Muscle layer of duodenum (tissue), 2 donors: ENCODE results near the gene NGEF.

Source experiments
- H3K27ac ChIP-seq: one replicate; pipeline ENCODE4 v1.7.0; 2013; ENCODE audit warnings: mild to moderate bottlenecking, low read length
- H3K27me3 ChIP-seq: one replicate; pipeline ENCODE4 v1.7.0; 2013; ENCODE audit warnings: low read depth, mild to moderate bottlenecking, control low read depth, low read length
- H3K36me3 ChIP-seq, 2 donors: one replicate each; pipeline ENCODE4 v1.7.0; 2013; ENCODE audit warnings: low read length in 2 of 2, control low read depth in 1 of 2, mild to moderate bottlenecking in 1 of 2; ENCODE audit not compliant: insufficient read depth in 2 of 2, control insufficient read depth in 1 of 2
- H3K4me1 ChIP-seq, 2 donors: one replicate each; pipeline ENCODE4 v1.7.0; 2013; ENCODE audit warnings: low read length in 2 of 2, mild to moderate bottlenecking in 2 of 2, control low read depth in 1 of 2, moderate library complexity in 1 of 2; ENCODE audit not compliant: insufficient read depth in 2 of 2, control insufficient read depth in 1 of 2
- H3K4me3 ChIP-seq, 2 donors: one replicate each; pipeline ENCODE4 v1.7.0; 2013; ENCODE audit warnings: low read length in 2 of 2, low read depth in 1 of 2, mild to moderate bottlenecking in 1 of 2
- H3K9me3 ChIP-seq, 2 donors: one replicate each; pipeline ENCODE4 v1.7.0; 2013; ENCODE audit warnings: low read length in 2 of 2, control low read depth in 1 of 2, mild to moderate bottlenecking in 1 of 2; ENCODE audit not compliant: control insufficient read depth in 1 of 2
- donor health status: healthy.

The NGEF gene

DNA sequence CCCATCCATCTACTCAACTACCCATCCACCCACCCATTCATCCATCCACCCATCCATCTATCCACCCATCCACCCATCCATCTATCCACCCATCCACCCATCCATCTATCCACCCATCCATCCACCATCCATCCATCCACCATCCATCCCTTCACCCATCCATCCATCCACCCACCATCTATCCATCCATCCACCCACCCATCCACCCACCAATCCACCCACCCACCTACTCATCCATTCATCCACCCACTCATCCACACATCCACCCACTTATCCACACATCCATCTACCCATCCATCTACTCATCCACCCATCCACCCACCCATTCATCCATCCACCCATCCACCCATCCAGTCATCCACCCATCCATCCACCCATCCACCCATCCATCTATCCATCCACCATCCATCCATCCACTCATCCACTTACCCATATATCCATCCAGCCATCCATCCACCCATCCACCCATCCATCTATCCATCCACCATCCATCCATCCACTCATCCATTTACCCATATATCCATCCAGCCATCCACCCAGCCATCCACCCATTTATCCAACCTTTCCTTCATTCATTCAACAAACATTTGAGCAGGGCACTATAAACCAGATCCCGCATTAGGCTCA lies 2.1 kb upstream of the NGEF start:
- Histone ChIP-seq H3K9me3 (peaks cover 0 to 2% of the 10 kb centered on the region in 2 donors), H3K4me3 (no peak overlapping the region), H3K36me3 (no peaks in the 10 kb centered on the region), H3K27ac (no peak overlapping the region), H3K4me1 (no peaks in the 10 kb centered on the region), H3K27me3 (no peaks in the 10 kb centered on the region)

DNA sequence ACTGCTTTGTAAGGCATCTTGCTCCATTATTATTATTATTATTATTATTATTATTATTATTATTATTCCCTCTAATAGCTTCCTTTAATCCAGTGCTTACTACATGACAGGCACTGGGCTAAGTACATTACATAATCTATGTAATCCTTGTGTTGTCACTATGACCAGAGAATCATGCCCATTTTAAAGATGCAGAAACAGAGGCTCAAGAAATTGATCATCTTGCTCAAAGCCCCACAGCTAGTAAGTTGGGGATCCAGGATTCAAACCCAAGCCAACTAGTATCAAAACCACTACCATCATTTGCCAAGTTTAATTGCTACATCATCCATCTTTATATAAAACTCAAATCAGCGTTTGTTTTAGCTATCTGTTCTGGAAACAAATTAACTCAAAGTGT lies 594 bp upstream of the NGEF start:
- Histone ChIP-seq H3K9me3 (peaks cover 0 to 2% of the 10 kb centered on the region in 2 donors), H3K4me1 (no peaks in the 10 kb centered on the region), H3K27me3 (no peaks in the 10 kb centered on the region), H3K27ac (no peak overlapping the region), H3K4me3 (no peak overlapping the region), H3K36me3 (no peaks in the 10 kb centered on the region)

- H3K9me3 ChIP-seq: no peaks in the 10 kb centered on the region
- H3K4me3 ChIP-seq: peak overlapping the region in 1 of 2 donors; percentile 47
- peak overlapping the region; percentile 71 for H3K27ac ChIP-seq
- no peaks in the 10 kb centered on the region for H3K4me1 ChIP-seq
- H3K27me3 ChIP-seq: no peaks in the 10 kb centered on the region
- no peaks in the 10 kb centered on the region for H3K36me3 ChIP-seq
Observed at GRCh38 chr2:233012301-233012971, 620 bp downstream of the NGEF start.

DNA sequence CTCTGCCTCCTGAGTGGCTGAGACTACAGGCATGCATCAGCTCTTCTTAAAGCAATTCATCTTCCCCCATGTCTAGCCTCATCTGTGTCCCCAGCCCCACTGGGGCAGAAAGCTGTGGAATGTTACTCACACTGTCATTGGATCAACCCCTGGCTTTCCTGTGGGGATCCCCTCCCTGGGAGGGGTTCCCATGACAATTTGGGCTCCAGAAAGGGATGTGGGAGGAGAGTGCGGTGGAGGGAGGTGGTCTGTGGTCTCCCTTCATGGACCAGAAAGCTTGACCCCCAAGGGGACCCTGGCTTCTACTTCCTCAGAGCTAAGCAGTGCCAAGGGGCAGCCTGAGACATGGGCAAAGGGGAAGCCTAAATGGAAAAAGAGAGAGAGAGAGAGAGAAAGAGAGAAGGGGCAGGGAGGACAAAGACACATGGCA lies 1.3 kb downstream of the NGEF start:
- H3K9me3 ChIP-seq: no peaks in the 10 kb centered on the region
- peak overlapping the region; percentile 71 for H3K27ac ChIP-seq
- H3K4me3 ChIP-seq: peak overlapping the region in 1 of 2 donors; percentile 47
- no peaks in the 10 kb centered on the region for H3K4me1 ChIP-seq
- H3K27me3 ChIP-seq: no peaks in the 10 kb centered on the region
- H3K36me3 ChIP-seq: no peaks in the 10 kb centered on the region

DNA sequence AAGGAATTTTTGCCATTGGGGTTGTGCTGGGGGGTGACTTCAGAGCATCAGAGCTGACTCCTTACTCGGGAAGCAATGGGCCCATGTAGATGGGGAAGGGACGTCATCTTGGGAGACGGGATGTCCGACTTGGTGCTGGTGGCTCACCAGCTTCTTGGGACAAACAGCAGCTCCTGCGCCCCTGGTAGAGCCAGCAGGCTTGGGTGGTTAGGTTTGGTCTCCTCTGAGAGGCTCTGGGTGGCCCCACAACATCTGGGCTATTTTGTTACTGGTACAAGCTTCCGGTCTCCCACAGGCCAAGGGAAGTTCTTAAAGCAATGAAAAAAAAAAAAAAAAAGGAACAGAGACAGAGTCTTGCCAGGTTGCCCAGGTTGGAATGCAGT lies 1.8 kb downstream of the NGEF start:
- Histone ChIP-seq H3K4me1 (no peaks in the 10 kb centered on the region), H3K36me3 (no peaks in the 10 kb centered on the region), H3K27ac (peak overlapping the region; percentile 71), H3K9me3 (no peaks in the 10 kb centered on the region), H3K4me3 (peak overlapping the region in 1 of 2 donors; percentile 47), H3K27me3 (no peaks in the 10 kb centered on the region)

GRCh38 chr2:233010569-233011267 lies 2.3 kb downstream of the NGEF start:
- Histone ChIP-seq H3K27me3 (no peaks in the 10 kb centered on the region), H3K27ac (no peak overlapping the region), H3K4me1 (no peaks in the 10 kb centered on the region), H3K9me3 (no peaks in the 10 kb centered on the region), H3K36me3 (no peaks in the 10 kb centered on the region), H3K4me3 (no peak overlapping the region)

DNA sequence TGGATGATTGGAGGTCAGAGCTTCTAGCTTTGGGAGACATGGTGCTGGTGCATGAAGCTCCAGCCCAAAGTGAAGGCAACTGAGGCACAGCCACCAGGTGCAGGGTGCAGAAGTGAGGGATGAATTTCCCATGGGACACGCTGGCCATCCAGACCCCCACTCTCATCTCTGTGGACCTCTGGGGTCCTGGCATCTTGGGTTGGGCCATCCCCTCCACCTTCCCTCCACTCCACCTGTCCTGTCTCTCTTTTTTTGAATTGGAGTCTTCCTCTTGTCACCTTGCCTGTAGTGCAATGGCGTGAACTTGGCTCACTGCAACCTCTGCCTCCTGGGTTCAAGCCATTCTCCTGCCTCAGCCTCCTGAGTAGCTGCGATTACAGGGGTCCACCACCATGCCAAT lies 3.4 kb downstream of the NGEF start:
- no peak overlapping the region for H3K27ac ChIP-seq
- no peaks in the 10 kb centered on the region for H3K36me3 ChIP-seq
- H3K4me3 ChIP-seq: no peak overlapping the region
- no peaks in the 10 kb centered on the region for H3K9me3 ChIP-seq
- no peaks in the 10 kb centered on the region for H3K4me1 ChIP-seq
- no peaks in the 10 kb centered on the region for H3K27me3 ChIP-seq

- Histone ChIP-seq H3K4me3 (no peak overlapping the region), H3K36me3 (no peaks in the 10 kb centered on the region), H3K4me1 (no peaks in the 10 kb centered on the region), H3K27ac (no peak overlapping the region), H3K9me3 (no peaks in the 10 kb centered on the region), H3K27me3 (no peaks in the 10 kb centered on the region)
Observed at GRCh38 chr2:233007739-233008138, 5.3 kb downstream of the NGEF start.

GRCh38 chr2:233007270-233007669 lies 5.8 kb downstream of the NGEF start:
- Histone ChIP-seq H3K27me3 (no peaks in the 10 kb centered on the region), H3K4me1 (no peaks in the 10 kb centered on the region), H3K27ac (no peak overlapping the region), H3K36me3 (no peaks in the 10 kb centered on the region), H3K9me3 (no peaks in the 10 kb centered on the region), H3K4me3 (no peak overlapping the region)

DNA sequence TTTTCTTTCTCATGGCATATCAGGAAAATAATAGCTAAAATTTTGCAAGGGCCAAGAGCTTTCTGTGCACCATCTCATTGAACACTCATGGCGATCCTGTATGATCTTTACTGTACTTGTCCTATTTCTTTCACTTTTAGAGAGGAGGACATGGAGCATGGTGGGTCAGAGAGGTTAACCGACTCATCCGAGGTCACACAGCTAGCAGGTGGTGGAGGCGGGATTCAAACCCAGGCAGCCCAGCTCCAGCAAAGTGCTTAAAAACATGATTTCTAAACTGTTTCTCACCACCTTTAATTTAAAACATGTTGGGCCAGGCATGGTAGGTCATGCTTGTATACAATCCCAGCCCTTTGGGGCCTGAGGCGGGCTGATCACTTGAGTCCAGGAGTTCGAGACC lies 6.4 kb downstream of the NGEF start:
- Histone ChIP-seq H3K27ac (no peak overlapping the region), H3K9me3 (no peaks in the 10 kb centered on the region), H3K4me3 (no peak overlapping the region), H3K4me1 (no peaks in the 10 kb centered on the region), H3K36me3 (no peaks in the 10 kb centered on the region), H3K27me3 (no peaks in the 10 kb centered on the region)

- H3K27me3 ChIP-seq: no peaks in the 10 kb centered on the region
- no peak overlapping the region for H3K4me3 ChIP-seq
- no peaks in the 10 kb centered on the region for H3K9me3 ChIP-seq
- no peak overlapping the region for H3K27ac ChIP-seq
- no peaks in the 10 kb centered on the region for H3K4me1 ChIP-seq
- no peaks in the 10 kb centered on the region for H3K36me3 ChIP-seq
Observed at GRCh38 chr2:233005096-233005495, 8.0 kb downstream of the NGEF start.
